Endothelial cell of umbilical vein (primary cell): Measurements from ENCODE around the gene MRPL55. TPM values are rescaled to one million over a fixed set of nuclear protein-coding genes. Genes with fewer than 3 reads are reported as not detected.

Source experiments
- BruUV-seq: library from RNA; stranded (reverse); fragments of 400-500 nt; replicated peaks from 2 replicates; lab custom pipeline; 2021; lab: Mats Ljungman, UMichigan
- CTCF ChIA-PET: fragments of 300-600, 350-600 bp; sonication (Branson Sonifier 250); formaldehyde crosslinking; loops from one replicate; lab custom pipeline; 2021; ENCODE audit warnings: antibody characterized with exemption, inconsistent platforms; lab: Charles Lee
- POLR2A ChIA-PET: fragments of 300-600, 350-600 bp; sonication (Branson Sonifier 250); formaldehyde crosslinking; loops from one replicate; lab custom pipeline; 2021; ENCODE audit warnings: antibody characterized with exemption, inconsistent platforms; lab: Charles Lee
- DNase-seq: peaks from one replicate; pipeline ENCODE4 v3.0.0-alpha.2; 2011; ENCODE audit warnings: low read depth, low spot score
- FAIRE-seq: peaks from 2 replicates; lab custom pipeline; 2011; peaks lifted over from hg19 to GRCh38; lab: Jason Lieb, UNC
- H2AFZ ChIP-seq: 2 replicates; pipeline ENCODE4 v1.6.0; 2012; ENCODE audit warnings: low read depth, low read length, control low read depth, inconsistent platforms
- H3K27ac ChIP-seq: 2 replicates; pipeline ENCODE4 v1.5.1; 2011; ENCODE audit warnings: low read depth, mild to moderate bottlenecking, control low read depth, low read length, moderate library complexity; ENCODE audit not compliant: insufficient read depth
- H3K27me3 ChIP-seq, 2 experiments: 2 replicates each; pipeline versions ENCODE4 v1.6.0 to v1.6.1; 2011; ENCODE audit warnings: low read length in 2 of 2, mixed read lengths in 1 of 2; ENCODE audit not compliant: control insufficient read depth in 2 of 2, insufficient read depth in 2 of 2
- H3K36me3 ChIP-seq, 2 experiments: 2 replicates in 1 of 2; 3 replicates in 1 of 2; pipeline ENCODE4 v1.5.1; 2011; ENCODE audit warnings: low read length in 2 of 2, mild to moderate bottlenecking in 1 of 2, moderate library complexity in 1 of 2; ENCODE audit not compliant: control insufficient read depth in 2 of 2, insufficient read depth in 2 of 2; ENCODE audit errors: extremely low read depth in 1 of 2
- H3K4me1 ChIP-seq: 3 replicates; pipeline ENCODE4 v1.5.1; 2011; ENCODE audit warnings: mild to moderate bottlenecking, low read length; ENCODE audit not compliant: control insufficient read depth, insufficient read depth; ENCODE audit errors: extremely low read depth
- H3K4me2 ChIP-seq: 2 replicates; pipeline ENCODE4 v1.6.1; 2011; ENCODE audit warnings: low read length, control low read depth, mixed read lengths; ENCODE audit not compliant: insufficient read depth
- H3K4me3 ChIP-seq, 3 experiments: fragments of 200-600 bp in 1 of 3; sonication (generic), shearing (Covaris generic) in 1 of 3; replicated peaks in 1 of 3; 2 replicates each; pipeline ENCODE4 v1.5.1; 2011 to 2016; ENCODE audit warnings: control low read depth in 3 of 3, low read length in 3 of 3, mild to moderate bottlenecking in 2 of 3, inconsistent platforms in 1 of 3, low read depth in 1 of 3, moderate library complexity in 1 of 3; ENCODE audit not compliant: insufficient read depth in 1 of 3
- H3K79me2 ChIP-seq: 2 replicates; pipeline ENCODE4 v1.6.0; 2012; ENCODE audit warnings: low read length, inconsistent platforms; ENCODE audit not compliant: control insufficient read depth, insufficient read depth
- H3K9ac ChIP-seq: replicated peaks from 2 replicates; pipeline ENCODE3; 2011; ENCODE audit warnings: low read length, control low read depth; ENCODE audit not compliant: insufficient read depth; ENCODE audit errors: extremely low read depth
- H3K9me1 ChIP-seq: replicated peaks from 3 replicates; pipeline ENCODE4 v1.6.0; 2011; ENCODE audit warnings: mild to moderate bottlenecking, low read length; ENCODE audit not compliant: control insufficient read depth, insufficient read depth; ENCODE audit errors: extremely low read depth
- H3K9me3 ChIP-seq: replicated peaks from 2 replicates; pipeline ENCODE4 v1.5.1; 2012; ENCODE audit warnings: low read length, inconsistent platforms; ENCODE audit not compliant: control insufficient read depth, insufficient read depth
- H4K20me1 ChIP-seq: replicated peaks from 2 replicates; pipeline ENCODE3; 2011; ENCODE audit warnings: mild to moderate bottlenecking, low read length; ENCODE audit not compliant: control insufficient read depth, insufficient read depth; ENCODE audit errors: extremely low read depth
- EZH2 ChIP-seq: IDR thresholded peaks from 2 replicates; pipeline ENCODE4 v1.6.1; 2012; ENCODE audit warnings: borderline replicate concordance, low read depth, mild to moderate bottlenecking, moderate library complexity, low read length, inconsistent platforms; ENCODE audit not compliant: severe bottlenecking
- FOS ChIP-seq: IDR thresholded peaks from 2 replicates; pipeline ENCODE4 v1.6.1; 2011; ENCODE audit warnings: mild to moderate bottlenecking, low read length, moderate library complexity, borderline replicate concordance; ENCODE audit not compliant: insufficient read depth
- GATA2 ChIP-seq: IDR thresholded peaks from 2 replicates; pipeline ENCODE4 v1.7.0; 2011; ENCODE audit warnings: low read depth, mild to moderate bottlenecking, moderate library complexity, mixed read lengths, low read length; ENCODE audit not compliant: insufficient read length, insufficient read depth
- JUN ChIP-seq: IDR thresholded peaks from 2 replicates; pipeline ENCODE4 v1.6.1; 2011; ENCODE audit warnings: borderline replicate concordance, low read depth; ENCODE audit not compliant: insufficient read length, insufficient read depth
- MYC ChIP-seq: IDR thresholded peaks from one replicate; pipeline ENCODE4 v1.6.1; 2011; ENCODE audit warnings: mild to moderate bottlenecking, low read depth, low read length
- POLR2A ChIP-seq: IDR thresholded peaks from 2 replicates; pipeline ENCODE4 v1.6.1; 2012; ENCODE audit warnings: low read depth, mild to moderate bottlenecking, control low read depth, low read length
- POLR2AphosphoS5 ChIP-seq: IDR thresholded peaks from 2 replicates; pipeline ENCODE4 v1.6.1; 2012; ENCODE audit warnings: low read depth, mild to moderate bottlenecking, control low read depth, low read length, moderate library complexity; ENCODE audit not compliant: insufficient read depth
- dilution Hi-C: fragments of 300-500 bp; cut with MboI; formaldehyde crosslinking; loops from one replicate; pipeline ENCODE4 v1.15.0; 2019; ENCODE audit warnings: low sequenced_read_pairs; ENCODE audit not compliant: extremely low pct_ligation_motif_present
- intact Hi-C: fragments of 100-400 bp; cut with micrococcal nuclease; formaldehyde crosslinking; loops from one replicate; pipeline ENCODE4 v1.10.0; 2022
- polyA plus RNA-seq, 4 experiments: library from polyadenylated mRNA; depleted of rRNA in 3 of 4; stranded (reverse) in 3 of 4; unstranded in 1 of 4; fragments of >200 nt; gene quantifications; 2 replicates each; pipeline versions ENCODE4 v1.2.1 to v1.2.3, GENCODE V29; 2011 to 2012; ENCODE audit warnings: missing spikeins in 1 of 4
- total RNA-seq: library from RNA; stranded (reverse); gene quantifications from 2 replicates; pipeline ENCODE4 v1.2.3, GENCODE V29; 2021
- TF ChIP-seq, protein P1 (sequence below): IDR thresholded peaks from 2 replicates; pipeline ENCODE4 v1.6.1; 2011; ENCODE audit not compliant: insufficient read depth, insufficient read length
- TF ChIP-seq, protein P2 (sequence below), 2 donors: IDR thresholded peaks; 1 replicate in 1 of 2; 2 replicates in 1 of 2; pipeline ENCODE4 v1.5.1; 2011; ENCODE audit warnings: low read length in 2 of 2, mild to moderate bottlenecking in 2 of 2, moderate library complexity in 2 of 2, control low read depth in 1 of 2, inconsistent platforms in 1 of 2, low read depth in 1 of 2; ENCODE audit not compliant: insufficient read depth in 1 of 2; ENCODE audit errors: extremely low read depth in 1 of 2

Gene MRPL55
- total and polyA plus RNA-seq, 2 donors (not counting 3 experiments of a cell fraction or from before 2014, with no cell fraction given) = 58.7 to 155 TPM

DNA sequence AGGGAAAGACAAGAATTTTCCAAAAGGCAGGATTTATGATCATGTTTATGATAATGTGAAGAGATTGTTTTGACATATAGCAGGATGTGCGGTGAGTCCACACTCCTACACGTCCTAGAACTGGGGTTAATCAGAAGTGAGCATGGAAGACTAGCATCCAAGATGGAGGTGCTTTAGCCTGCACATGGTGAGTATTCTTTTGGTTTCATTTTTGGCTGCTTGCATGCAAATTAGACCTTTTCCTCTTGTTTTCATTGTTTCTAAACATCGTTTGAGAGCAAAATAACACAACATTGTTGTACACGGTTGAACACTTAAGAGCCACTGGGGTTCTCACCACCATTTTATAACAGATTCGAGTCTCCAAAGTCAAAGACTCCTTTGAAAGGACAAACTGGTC lies 16.1 kb upstream of the MRPL55 start:
- dilution Hi-C loops = loop anchor here (10.0 kb wide), 1 partner anchor 60 kb away; no protein-coding TSS in a partner anchor
- FAIRE-seq = no peak

DNA sequence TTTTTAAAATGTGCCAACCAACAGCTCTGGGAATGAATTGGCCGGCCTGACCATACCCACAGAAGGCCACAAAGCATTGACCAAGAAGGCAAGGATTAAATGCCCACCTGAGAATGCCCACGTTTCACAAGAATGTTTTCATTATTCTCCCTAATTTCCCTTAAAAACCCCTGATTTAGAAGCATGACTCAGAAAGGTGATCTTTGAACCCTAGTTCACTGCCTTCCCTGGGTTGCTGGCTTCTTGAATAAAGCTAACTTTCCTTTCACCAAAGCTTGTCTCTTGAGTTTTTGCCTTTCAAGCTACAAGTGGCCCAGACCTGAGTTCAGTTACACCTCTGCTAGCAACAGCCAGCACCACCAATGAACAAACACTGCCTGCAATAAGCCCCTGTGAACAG lies 14.4 kb upstream of the MRPL55 start:
- Histone ChIP-seq H3K9me3 (no peaks in the 10 kb centered on the region), H3K79me2 (no peaks in the 10 kb centered on the region), H3K4me2 (no peak overlapping the region), H2AFZ (no peak overlapping the region), H3K9ac (no peak overlapping the region), H4K20me1 (no peaks in the 10 kb centered on the region), H3K4me3 (no peak overlapping the region), H3K36me3 (no peaks in the 10 kb centered on the region), H3K4me1 (no peaks in the 10 kb centered on the region), H3K27ac (no peak overlapping the region), H3K27me3 (peaks cover 23 to 25% of the 10 kb centered on the region in 2 experiments), H3K9me1 (no peaks in the 10 kb centered on the region)
- intact Hi-C loops (no loop called here), dilution Hi-C loops (loop anchor here (10.0 kb wide), 1 partner anchor 61 kb away; no protein-coding TSS in a partner anchor)
- TF ChIP-seq, protein P1, sequence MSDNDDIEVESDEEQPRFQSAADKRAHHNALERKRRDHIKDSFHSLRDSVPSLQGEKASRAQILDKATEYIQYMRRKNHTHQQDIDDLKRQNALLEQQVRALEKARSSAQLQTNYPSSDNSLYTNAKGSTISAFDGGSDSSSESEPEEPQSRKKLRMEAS = no peak
- TF ChIP-seq POLR2AphosphoS5 (no peak), JUN (no peak), GATA2 (no peak), POLR2A (no peak), MYC (no peak), EZH2 (no peak), FOS (no peak)
- TF ChIP-seq, protein P2, sequence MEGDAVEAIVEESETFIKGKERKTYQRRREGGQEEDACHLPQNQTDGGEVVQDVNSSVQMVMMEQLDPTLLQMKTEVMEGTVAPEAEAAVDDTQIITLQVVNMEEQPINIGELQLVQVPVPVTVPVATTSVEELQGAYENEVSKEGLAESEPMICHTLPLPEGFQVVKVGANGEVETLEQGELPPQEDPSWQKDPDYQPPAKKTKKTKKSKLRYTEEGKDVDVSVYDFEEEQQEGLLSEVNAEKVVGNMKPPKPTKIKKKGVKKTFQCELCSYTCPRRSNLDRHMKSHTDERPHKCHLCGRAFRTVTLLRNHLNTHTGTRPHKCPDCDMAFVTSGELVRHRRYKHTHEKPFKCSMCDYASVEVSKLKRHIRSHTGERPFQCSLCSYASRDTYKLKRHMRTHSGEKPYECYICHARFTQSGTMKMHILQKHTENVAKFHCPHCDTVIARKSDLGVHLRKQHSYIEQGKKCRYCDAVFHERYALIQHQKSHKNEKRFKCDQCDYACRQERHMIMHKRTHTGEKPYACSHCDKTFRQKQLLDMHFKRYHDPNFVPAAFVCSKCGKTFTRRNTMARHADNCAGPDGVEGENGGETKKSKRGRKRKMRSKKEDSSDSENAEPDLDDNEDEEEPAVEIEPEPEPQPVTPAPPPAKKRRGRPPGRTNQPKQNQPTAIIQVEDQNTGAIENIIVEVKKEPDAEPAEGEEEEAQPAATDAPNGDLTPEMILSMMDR (IDR thresholded peaks at IDR 0.05; ENCODE audit: extremely low read depth in 1 of 2, insufficient read depth in 1 of 2, low read depth in 1 of 2, low read length in 2 of 2) = no peak
- FAIRE-seq = no peak
- BruUV-seq = no TSS peak
- no peak for DNase-seq
- CTCF ChIA-PET = interaction anchor here (1.7 kb wide), 1 partner anchor 124 kb away, joined by 9 read pairs; no protein-coding TSS in a partner anchor
- POLR2A ChIA-PET = no interaction called here

More for the DNA sequence above, 16.1 kb upstream of the MRPL55 start:
- POLR2A ChIA-PET = no interaction called here
- Histone ChIP-seq H3K9ac (no peak overlapping the region), H3K27me3 (peaks cover 23 to 25% of the 10 kb centered on the region in 2 experiments), H3K4me2 (no peak overlapping the region), H3K9me3 (no peaks in the 10 kb centered on the region), H2AFZ (no peak overlapping the region), H3K4me3 (no peak overlapping the region), H3K9me1 (no peaks in the 10 kb centered on the region), H3K4me1 (no peaks in the 10 kb centered on the region), H3K36me3 (no peaks in the 10 kb centered on the region), H3K79me2 (no peaks in the 10 kb centered on the region), H4K20me1 (no peaks in the 10 kb centered on the region), H3K27ac (no peak overlapping the region)
- CTCF ChIA-PET = interaction anchor here (1.8 kb wide), 1 partner anchor 126 kb away, joined by 4 read pairs; no protein-coding TSS in a partner anchor
- intact Hi-C loops = no loop called here
- TF ChIP-seq GATA2 = no peak
- no peak for DNase-seq
- no TSS peak for BruUV-seq
